Liver (tissue), 3 donors: ENCODE data around the gene GHITM.

Experiments used
- ATF3 ChIP-seq: IDR thresholded peaks from 2 replicates; pipeline ENCODE4 v1.6.1; 2016; ENCODE audit warnings: antibody characterized with exemption
- CTCF ChIP-seq: fragments of 150-350 bp; IDR thresholded peaks from 2 replicates; pipeline ENCODE4 v1.5.1; 2017; ENCODE audit warnings: improper control_type of control experiment, low read depth, low read length; ENCODE audit not compliant: missing input control
- EGR1 ChIP-seq, 2 donors: IDR thresholded peaks; 2 replicates each; pipeline ENCODE4 v1.6.1; 2016 to 2018; ENCODE audit warnings: antibody characterized with exemption in 2 of 2, low read depth in 2 of 2
- HNF4A ChIP-seq, 2 donors: conservative IDR thresholded peaks; 2 replicates each; pipeline ENCODE4 v1.6.1; 2016; ENCODE audit warnings: antibody characterized with exemption in 2 of 2, mild to moderate bottlenecking in 2 of 2
- HNF4G ChIP-seq: IDR thresholded peaks from 2 replicates; pipeline ENCODE4 v1.6.1; 2016; ENCODE audit warnings: antibody characterized with exemption
- JUND ChIP-seq, 2 donors: IDR thresholded peaks; 2 replicates each; pipeline ENCODE4 v1.6.1; 2016; ENCODE audit warnings: antibody characterized with exemption in 2 of 2
- MAX ChIP-seq: IDR thresholded peaks from 2 replicates; pipeline ENCODE4 v1.6.1; 2016; ENCODE audit warnings: antibody characterized with exemption
- RAD21 ChIP-seq, 2 donors: IDR thresholded peaks; 2 replicates each; pipeline ENCODE4 v1.6.1; 2016; ENCODE audit warnings: antibody characterized with exemption in 2 of 2, mild to moderate bottlenecking in 2 of 2
- REST ChIP-seq: IDR thresholded peaks from 2 replicates; pipeline ENCODE4 v1.6.1; 2016; ENCODE audit warnings: antibody characterized with exemption, mild to moderate bottlenecking
- RXRA ChIP-seq, 2 donors: IDR thresholded peaks; 2 replicates each; pipeline ENCODE4 v1.6.1; 2017 to 2018; ENCODE audit warnings: antibody characterized with exemption in 2 of 2, mild to moderate bottlenecking in 1 of 2
- SP1 ChIP-seq: IDR thresholded peaks from 2 replicates; pipeline ENCODE4 v1.6.1; 2018; ENCODE audit warnings: antibody characterized with exemption, mild to moderate bottlenecking
- TAF1 ChIP-seq: conservative IDR thresholded peaks from 2 replicates; pipeline ENCODE4 v1.6.1; 2016; ENCODE audit warnings: antibody characterized with exemption, mild to moderate bottlenecking
- YY1 ChIP-seq: IDR thresholded peaks from 2 replicates; pipeline ENCODE4 v1.6.1; 2016; ENCODE audit warnings: antibody characterized with exemption, mild to moderate bottlenecking
- ZBTB33 ChIP-seq: IDR thresholded peaks from 2 replicates; pipeline ENCODE4 v1.6.1; 2016; ENCODE audit warnings: antibody characterized with exemption
- donor health status: healthy.
- donor health status: healthy.

- no peak for TF ChIP-seq CTCF
- TF ChIP-seq REST = no peak
- TF ChIP-seq RAD21 (IDR thresholded peaks at IDR 0.05) = no peak
- no peak for TF ChIP-seq YY1
- TF ChIP-seq JUND (IDR thresholded peaks at IDR 0.05) = no peak
- no peak for TF ChIP-seq TAF1
- TF ChIP-seq MAX = no peak
- TF ChIP-seq HNF4G = no peak
- no peak for TF ChIP-seq ZBTB33
- no peak for TF ChIP-seq EGR1 (IDR thresholded peaks at IDR 0.05; ENCODE audit: low read depth in 2 of 2)
- TF ChIP-seq RXRA (IDR thresholded peaks at IDR 0.05) = no peak
- no peak for TF ChIP-seq ATF3
- no peak for TF ChIP-seq SP1
- no peak for TF ChIP-seq HNF4A (conservative IDR thresholded peaks at IDR 0.05)
Observed at GRCh38 chr10:84196941-84197340, 57.6 kb downstream of the GHITM start.
